Tibial nerve (tissue), 4 donors: ENCODE measurements around the gene RIMS3. TPM values are rescaled to one million over a fixed set of nuclear protein-coding genes. Genes with fewer than 3 reads are reported as not detected.

ENCODE experiments used
- DNase-seq, 2 donors: peaks; one replicate each; pipeline ENCODE4 v3.0.0-alpha.2; 2019; ENCODE audit warnings: low spot score in 2 of 2
- H3K27ac ChIP-seq, 4 donors: fragments of 200-600 bp; sonication (generic) in 3 of 4; one replicate each; pipeline ENCODE4 v1.5.1; 2017 to 2019; ENCODE audit warnings: mild to moderate bottlenecking in 1 of 4
- H3K27me3 ChIP-seq, 2 donors: fragments of 200-600 bp; sonication (generic) in 1 of 2; one replicate each; pipeline versions ENCODE4 v1.5.1 to v1.6.0; 2017 to 2019
- H3K36me3 ChIP-seq, 3 donors: fragments of 200-600 bp; sonication (generic); one replicate each; pipeline ENCODE4 v1.5.1; 2018 to 2019
- H3K4me1 ChIP-seq, 4 donors: fragments of 200-600 bp; sonication (generic) in 3 of 4; one replicate each; pipeline ENCODE4 v1.5.1; 2017 to 2019
- H3K4me3 ChIP-seq, 4 donors: fragments of 200-600 bp; sonication (generic) in 3 of 4; one replicate each; pipeline ENCODE4 v1.5.1; 2017 to 2019; ENCODE audit warnings: mild to moderate bottlenecking in 1 of 4, moderate library complexity in 1 of 4
- H3K9me3 ChIP-seq, 4 donors: fragments of 200-600 bp; sonication (generic) in 3 of 4; one replicate each; pipeline ENCODE4 v1.5.1; 2017 to 2019
- EP300 ChIP-seq, 2 donors: sonication (generic); formaldehyde crosslinking; IDR thresholded peaks; one replicate each; pipeline ENCODE4 v1.6.1; 2017; ENCODE audit warnings: antibody characterized with exemption in 2 of 2, mild to moderate bottlenecking in 1 of 2
- POLR2A ChIP-seq, 2 donors: fragments of 450-650 bp; IDR thresholded peaks; one replicate each; pipeline ENCODE4 v1.6.1; 2017; ENCODE audit warnings: antibody characterized with exemption in 2 of 2, mild to moderate bottlenecking in 2 of 2, moderate library complexity in 2 of 2
- whole genome bisulfite sequencing, 2 donors: methylation state at CpG; one replicate each; pipeline ENCODE4 v1.1.5; 2018; 5-methylcytosine and 5-hydroxymethylcytosine counted together
- total RNA-seq, 4 donors: library from RNA; depleted of rRNA; stranded (reverse); fragments of >200 nt; gene quantifications; one replicate each; pipeline ENCODE4 v1.1.0, GENCODE V29; 2016
- TF ChIP-seq, protein P1 (sequence below), 5 experiments: fragments of 200-600 bp in 3 of 5; fragments of 450-650 bp in 2 of 5; sonication (generic) in 3 of 5; IDR thresholded peaks; one replicate each; pipeline ENCODE4 v1.5.1; 2016 to 2019; ENCODE audit warnings: antibody characterized with exemption in 5 of 5, mild to moderate bottlenecking in 3 of 5, moderate library complexity in 2 of 5

RIMS3 gene
- total RNA-seq, 4 donors from 2014 or later, result 2.1 to 6.9 (median 4.0) TPM

DNA sequence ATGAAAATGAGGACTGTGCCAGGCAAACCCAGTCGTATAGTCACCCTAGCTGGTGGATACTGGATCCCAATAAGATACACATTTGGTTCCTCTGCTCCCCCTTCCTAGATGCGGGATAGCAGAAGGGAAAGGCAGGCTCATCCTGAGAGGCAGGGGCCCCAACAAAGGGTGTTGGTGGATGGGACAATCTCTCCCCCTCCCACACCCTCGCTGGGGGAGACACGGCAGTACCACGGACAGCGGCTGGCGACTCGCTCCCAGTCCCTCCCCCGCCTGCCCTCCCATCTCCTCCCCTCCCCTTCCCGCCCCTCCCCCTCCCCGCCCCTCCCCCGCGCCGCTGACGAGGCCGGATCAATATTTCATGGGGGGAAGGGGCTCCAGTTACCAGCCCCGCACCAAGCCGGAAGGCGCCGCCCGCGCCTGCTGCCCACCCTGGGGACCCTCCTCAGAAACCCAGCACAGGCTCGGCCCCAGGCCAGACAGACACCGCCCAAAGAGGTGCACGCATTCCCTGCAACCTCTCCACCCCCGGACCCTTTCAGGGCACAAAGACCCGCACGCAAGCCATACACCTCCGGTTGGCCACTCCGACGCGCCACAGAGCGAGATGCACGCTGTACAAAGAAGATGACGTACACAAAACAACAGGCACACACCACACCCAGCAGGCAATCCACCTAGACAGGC, 11.5 kb downstream of the RIMS3 start:
- Histone ChIP-seq H3K36me3 (no peaks in the 10 kb centered on the region), H3K27me3 (peaks cover 0 to 17% of the 10 kb centered on the region in 2 donors), H3K27ac (no peak overlapping the region), H3K9me3 (no peaks in the 10 kb centered on the region), H3K4me3 (no peak overlapping the region), H3K4me1 (no peaks in the 10 kb centered on the region)
- DNase-seq, result no peak
- TF ChIP-seq EP300 (IDR thresholded peaks at IDR 0.05), result no peak
- TF ChIP-seq, protein P1, sequence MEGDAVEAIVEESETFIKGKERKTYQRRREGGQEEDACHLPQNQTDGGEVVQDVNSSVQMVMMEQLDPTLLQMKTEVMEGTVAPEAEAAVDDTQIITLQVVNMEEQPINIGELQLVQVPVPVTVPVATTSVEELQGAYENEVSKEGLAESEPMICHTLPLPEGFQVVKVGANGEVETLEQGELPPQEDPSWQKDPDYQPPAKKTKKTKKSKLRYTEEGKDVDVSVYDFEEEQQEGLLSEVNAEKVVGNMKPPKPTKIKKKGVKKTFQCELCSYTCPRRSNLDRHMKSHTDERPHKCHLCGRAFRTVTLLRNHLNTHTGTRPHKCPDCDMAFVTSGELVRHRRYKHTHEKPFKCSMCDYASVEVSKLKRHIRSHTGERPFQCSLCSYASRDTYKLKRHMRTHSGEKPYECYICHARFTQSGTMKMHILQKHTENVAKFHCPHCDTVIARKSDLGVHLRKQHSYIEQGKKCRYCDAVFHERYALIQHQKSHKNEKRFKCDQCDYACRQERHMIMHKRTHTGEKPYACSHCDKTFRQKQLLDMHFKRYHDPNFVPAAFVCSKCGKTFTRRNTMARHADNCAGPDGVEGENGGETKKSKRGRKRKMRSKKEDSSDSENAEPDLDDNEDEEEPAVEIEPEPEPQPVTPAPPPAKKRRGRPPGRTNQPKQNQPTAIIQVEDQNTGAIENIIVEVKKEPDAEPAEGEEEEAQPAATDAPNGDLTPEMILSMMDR (IDR thresholded peaks at IDR 0.05), result no peak
- no peak for TF ChIP-seq POLR2A (IDR thresholded peaks at IDR 0.05)
- 22 to 23% methylated on average over 13 to 18 of the region's 35 CpGs for WGBS, 2 donors

DNA sequence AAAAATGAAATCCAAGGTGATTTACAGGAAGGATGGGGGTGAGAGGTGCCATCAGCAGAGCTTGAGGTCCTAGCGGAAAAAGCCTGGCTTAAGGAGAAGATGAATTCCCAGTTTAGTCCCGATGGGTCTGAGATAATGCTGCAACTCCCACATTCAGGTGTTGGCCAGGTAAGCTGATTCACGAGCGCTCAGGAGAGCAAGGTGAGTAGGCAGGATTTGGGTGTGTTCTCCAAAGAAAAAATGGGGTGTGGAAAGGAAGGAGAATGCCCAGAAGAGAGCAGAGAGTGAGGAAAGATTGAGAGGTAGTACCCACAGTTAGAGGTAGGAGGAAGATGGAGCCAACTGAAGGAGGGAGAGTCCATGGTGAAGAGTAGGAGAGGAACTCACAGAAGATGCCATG, 12.5 kb downstream of the RIMS3 start:
- Histone ChIP-seq H3K27me3 (peaks cover 0 to 17% of the 10 kb centered on the region in 2 donors), H3K4me1 (no peaks in the 10 kb centered on the region), H3K9me3 (no peaks in the 10 kb centered on the region), H3K27ac (no peak overlapping the region), H3K4me3 (no peak overlapping the region), H3K36me3 (no peaks in the 10 kb centered on the region)
- no peak for DNase-seq
- WGBS, 2 donors, result 94 to 97% methylated on average over 4 of the region's 4 CpGs
- TF ChIP-seq POLR2A (IDR thresholded peaks at IDR 0.05), result no peak
- TF ChIP-seq, protein P1 (IDR thresholded peaks at IDR 0.05), result no peak
- no peak for TF ChIP-seq EP300 (IDR thresholded peaks at IDR 0.05)

GRCh38 chr1:40652468-40652867, 13.0 kb downstream of the RIMS3 start:
- no peak for TF ChIP-seq EP300 (IDR thresholded peaks at IDR 0.05)
- TF ChIP-seq, protein P1 (IDR thresholded peaks at IDR 0.05), result no peak
- TF ChIP-seq POLR2A (IDR thresholded peaks at IDR 0.05), result no peak
- no peaks in the 10 kb centered on the region for H3K36me3 ChIP-seq
- 79 to 80% methylated on average over 5 of the region's 5 CpGs for WGBS, 2 donors

DNA sequence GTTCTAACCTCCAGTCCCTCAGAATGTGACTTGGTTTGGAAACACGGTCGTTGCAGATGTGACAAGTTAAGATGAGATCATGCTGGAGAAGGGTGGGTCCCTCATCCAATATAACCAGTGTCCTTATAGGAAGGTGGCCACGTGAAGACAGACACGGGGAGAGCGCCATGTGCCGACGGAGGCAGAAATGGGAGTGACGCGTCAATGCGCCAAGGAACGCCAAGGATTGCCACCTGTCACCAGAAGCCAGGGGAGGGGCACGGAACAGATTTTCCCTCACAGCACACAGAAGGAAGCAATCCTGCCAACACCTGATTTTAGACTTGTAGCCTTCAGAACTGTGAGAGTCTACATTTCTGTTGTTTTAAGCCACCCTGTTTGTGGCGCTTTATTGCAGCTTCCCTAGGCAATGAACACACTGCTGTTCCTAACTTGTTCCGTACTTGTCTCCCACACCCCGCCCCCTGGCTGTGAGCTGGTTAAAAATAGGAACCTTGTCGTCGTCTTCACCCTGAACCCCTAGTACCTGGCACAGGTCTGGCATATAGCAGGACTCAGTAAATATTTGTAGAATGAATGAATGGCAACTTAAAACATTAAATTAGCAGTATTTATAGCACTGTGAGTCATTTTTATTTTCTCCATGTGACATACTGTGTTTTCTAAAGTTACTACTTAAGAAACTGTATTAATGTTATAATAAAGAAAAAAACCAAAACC, 14.2 kb downstream of the RIMS3 start:
- peaks cover 0 to 17% of the 10 kb centered on the region in 2 donors for H3K27me3 ChIP-seq
- TF ChIP-seq POLR2A (IDR thresholded peaks at IDR 0.05) (no peak), EP300 (IDR thresholded peaks at IDR 0.05) (no peak)
- TF ChIP-seq, protein P1 (IDR thresholded peaks at IDR 0.05), result no peak
- no peaks in the 10 kb centered on the region for H3K9me3 ChIP-seq
- no peaks in the 10 kb centered on the region for H3K4me1 ChIP-seq
- no peak for DNase-seq
- H3K36me3 ChIP-seq, result no peaks in the 10 kb centered on the region
- H3K4me3 ChIP-seq, result no peak overlapping the region
- no peak overlapping the region for H3K27ac ChIP-seq
- 74 to 76% methylated on average over 17 of the region's 17 CpGs for WGBS, 2 donors

More at GRCh38 chr1:40652468-40652867, 13.0 kb downstream of the RIMS3 start:
- DNase-seq, result no peak
- no peak overlapping the region for H3K4me3 ChIP-seq
- no peak overlapping the region for H3K27ac ChIP-seq
- H3K4me1 ChIP-seq, result no peaks in the 10 kb centered on the region
- H3K27me3 ChIP-seq, result peaks cover 0 to 17% of the 10 kb centered on the region in 2 donors
- H3K9me3 ChIP-seq, result no peaks in the 10 kb centered on the region

DNA sequence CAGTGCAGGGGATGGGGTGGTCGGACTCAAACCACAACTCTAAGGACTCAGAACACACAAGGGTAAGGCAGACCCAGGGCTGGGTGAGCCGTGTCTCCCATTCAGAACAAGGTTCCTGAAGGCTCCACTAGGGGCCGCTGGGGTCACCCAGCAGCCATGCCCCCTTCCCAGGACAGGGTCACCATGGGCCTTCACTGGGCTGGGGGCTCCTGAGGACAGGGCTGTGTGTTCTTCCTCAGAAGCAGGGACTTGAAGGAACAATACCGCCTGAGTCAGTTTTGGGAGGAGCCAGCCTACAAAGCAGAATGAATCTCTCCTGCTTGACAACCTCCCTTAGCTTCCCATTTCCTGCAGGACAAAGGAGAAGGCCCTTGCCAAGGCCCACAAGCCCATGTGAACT, 15.4 kb downstream of the RIMS3 start:
- Histone ChIP-seq H3K9me3 (no peaks in the 10 kb centered on the region), H3K4me3 (no peak overlapping the region), H3K27ac (no peak overlapping the region), H3K27me3 (peaks cover 0 to 17% of the 10 kb centered on the region in 2 donors), H3K36me3 (no peaks in the 10 kb centered on the region), H3K4me1 (no peaks in the 10 kb centered on the region)
- 46 to 50% methylated on average over 2 to 4 of the region's 4 CpGs for WGBS, 2 donors
- DNase-seq, result no peak
- TF ChIP-seq, protein P1 (IDR thresholded peaks at IDR 0.05), result no peak
- TF ChIP-seq POLR2A (IDR thresholded peaks at IDR 0.05) (no peak), EP300 (IDR thresholded peaks at IDR 0.05) (no peak)
